H1 (cell line): ENCODE data around the gene LDLRAD4.

ENCODE experiments used
- GABPA ChIP-seq: IDR thresholded peaks from 2 replicates; pipeline ENCODE4 v1.6.1; 2011; ENCODE audit warnings: mild to moderate bottlenecking, low read length, moderate library complexity, borderline replicate concordance; ENCODE audit not compliant: insufficient read depth
- POLR2A ChIP-seq, 2 experiments: IDR thresholded peaks; 1 replicate in 1 of 2; 2 replicates in 1 of 2; pipeline ENCODE4 v1.6.1; 2011; ENCODE audit warnings: low read depth in 2 of 2, low read length in 2 of 2, mild to moderate bottlenecking in 2 of 2; ENCODE audit errors: control extremely low read depth in 1 of 2
- SUZ12 ChIP-seq: fragments of 200-600 bp; sonication (generic); IDR thresholded peaks from 2 replicates; pipeline ENCODE4 v1.6.1; 2012; ENCODE audit warnings: mild to moderate bottlenecking, inconsistent platforms, low read length, moderate library complexity, mixed read lengths
- TF ChIP-seq, protein P1 (sequence below), 3 experiments: IDR thresholded peaks; 1 replicate in 2 of 3; 2 replicates in 1 of 3; pipeline versions ENCODE4 v1.5.1 to v1.6.1; 2011; ENCODE audit warnings: low read length in 3 of 3, mild to moderate bottlenecking in 3 of 3, inconsistent platforms in 2 of 3, low read depth in 1 of 3, moderate library complexity in 1 of 3; ENCODE audit not compliant: insufficient read depth in 1 of 3; ENCODE audit errors: control extremely low read depth in 1 of 3
- TF ChIP-seq, protein P2 (sequence below): IDR thresholded peaks from 2 replicates; pipeline ENCODE4 v1.6.1; 2012; ENCODE audit warnings: inconsistent platforms

DNA sequence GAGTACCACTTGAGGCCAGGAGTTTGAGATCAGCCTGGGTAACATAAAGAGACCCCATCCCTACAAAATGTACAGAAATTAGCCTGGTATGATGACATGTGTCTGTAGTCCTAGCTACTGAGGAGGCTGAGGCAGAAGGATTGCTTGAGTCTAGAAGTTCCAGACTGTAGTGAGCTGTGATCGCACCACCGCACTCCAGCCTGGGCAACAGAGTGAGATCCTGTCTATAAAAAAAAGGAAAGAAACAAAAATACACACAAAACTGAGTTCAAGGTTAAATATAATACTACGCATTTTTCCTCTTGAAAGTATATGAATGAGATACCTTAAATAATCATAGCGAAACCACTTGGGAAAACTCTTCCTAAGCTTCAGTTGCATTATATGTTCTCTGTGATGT is 94.0 kb downstream of the LDLRAD4 start:
- TF ChIP-seq, protein P1, sequence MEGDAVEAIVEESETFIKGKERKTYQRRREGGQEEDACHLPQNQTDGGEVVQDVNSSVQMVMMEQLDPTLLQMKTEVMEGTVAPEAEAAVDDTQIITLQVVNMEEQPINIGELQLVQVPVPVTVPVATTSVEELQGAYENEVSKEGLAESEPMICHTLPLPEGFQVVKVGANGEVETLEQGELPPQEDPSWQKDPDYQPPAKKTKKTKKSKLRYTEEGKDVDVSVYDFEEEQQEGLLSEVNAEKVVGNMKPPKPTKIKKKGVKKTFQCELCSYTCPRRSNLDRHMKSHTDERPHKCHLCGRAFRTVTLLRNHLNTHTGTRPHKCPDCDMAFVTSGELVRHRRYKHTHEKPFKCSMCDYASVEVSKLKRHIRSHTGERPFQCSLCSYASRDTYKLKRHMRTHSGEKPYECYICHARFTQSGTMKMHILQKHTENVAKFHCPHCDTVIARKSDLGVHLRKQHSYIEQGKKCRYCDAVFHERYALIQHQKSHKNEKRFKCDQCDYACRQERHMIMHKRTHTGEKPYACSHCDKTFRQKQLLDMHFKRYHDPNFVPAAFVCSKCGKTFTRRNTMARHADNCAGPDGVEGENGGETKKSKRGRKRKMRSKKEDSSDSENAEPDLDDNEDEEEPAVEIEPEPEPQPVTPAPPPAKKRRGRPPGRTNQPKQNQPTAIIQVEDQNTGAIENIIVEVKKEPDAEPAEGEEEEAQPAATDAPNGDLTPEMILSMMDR (IDR thresholded peaks at IDR 0.05; ENCODE audit: control extremely low read depth in 1 of 3, insufficient read depth in 1 of 3, low read depth in 1 of 3, low read length in 3 of 3): no peak
- no peak for TF ChIP-seq SUZ12
- TF ChIP-seq, protein P2, sequence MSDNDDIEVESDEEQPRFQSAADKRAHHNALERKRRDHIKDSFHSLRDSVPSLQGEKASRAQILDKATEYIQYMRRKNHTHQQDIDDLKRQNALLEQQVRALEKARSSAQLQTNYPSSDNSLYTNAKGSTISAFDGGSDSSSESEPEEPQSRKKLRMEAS: no peak
- no peak for TF ChIP-seq GABPA
- TF ChIP-seq POLR2A (IDR thresholded peaks at IDR 0.05; ENCODE audit: control extremely low read depth in 1 of 2, low read depth in 2 of 2, low read length in 2 of 2): no peak
